CD14-positive monocyte (primary cell): ENCODE data around the gene LRBA. TPM values are rescaled to one million over a fixed set of nuclear protein-coding genes. Genes with fewer than 3 reads are reported as not detected.

Source experiments
- DNase-seq, 3 donors: peaks; one replicate each; pipeline ENCODE4 v3.0.0-alpha.2; 2011 to 2022
- H2AFZ ChIP-seq: 2 replicates; pipeline ENCODE4 v1.6.0; 2012; ENCODE audit warnings: mild to moderate bottlenecking, low read depth, low read length, inconsistent platforms; ENCODE audit not compliant: insufficient read depth, poor library complexity, severe bottlenecking
- H3K27ac ChIP-seq, 2 donors: 1 replicate in 1 of 2; 2 replicates in 1 of 2; pipeline ENCODE4 v1.5.1; 2012 to 2013; ENCODE audit warnings: low read length in 2 of 2, control low read depth in 1 of 2, inconsistent platforms in 1 of 2, low read depth in 1 of 2, mild to moderate bottlenecking in 1 of 2
- H3K27me3 ChIP-seq, 2 donors: one replicate each; pipeline versions ENCODE4 v1.6.0 to v1.6.1; 2011 to 2013; ENCODE audit warnings: low read length in 2 of 2; ENCODE audit not compliant: control insufficient read depth in 2 of 2, insufficient read depth in 2 of 2
- H3K36me3 ChIP-seq, 2 donors: replicated peaks in 1 of 2; 1 replicate in 1 of 2; 2 replicates in 1 of 2; pipeline versions ENCODE4 v1.5.1 to v1.6.1; 2012 to 2013; ENCODE audit warnings: low read length in 2 of 2, control low read depth in 1 of 2, inconsistent platforms in 1 of 2, mild to moderate bottlenecking in 1 of 2; ENCODE audit not compliant: insufficient read depth in 2 of 2, control insufficient read depth in 1 of 2
- H3K4me1 ChIP-seq, 2 donors: 1 replicate in 1 of 2; 2 replicates in 1 of 2; pipeline versions ENCODE4 v1.5.1 to v1.6.1; 2012 to 2013; ENCODE audit warnings: low read length in 2 of 2, control low read depth in 1 of 2, inconsistent platforms in 1 of 2, mild to moderate bottlenecking in 1 of 2, moderate library complexity in 1 of 2; ENCODE audit not compliant: insufficient read depth in 2 of 2, control insufficient read depth in 1 of 2
- H3K4me2 ChIP-seq: replicated peaks from 2 replicates; pipeline ENCODE3; 2012; ENCODE audit warnings: low read length, moderate library complexity, mild to moderate bottlenecking; ENCODE audit not compliant: poor library complexity, severe bottlenecking; ENCODE audit errors: extremely low read depth
- H3K4me3 ChIP-seq, 3 experiments: fragments of 200-600 bp in 1 of 3; sonication (generic) in 1 of 3; replicated peaks in 1 of 3; 1 replicate in 2 of 3; 2 replicates in 1 of 3; pipeline ENCODE4 v1.5.1; 2011 to 2013; ENCODE audit warnings: low read length in 3 of 3, mild to moderate bottlenecking in 3 of 3, control low read depth in 2 of 3, low read depth in 2 of 3, inconsistent platforms in 1 of 3, moderate library complexity in 1 of 3
- H3K79me2 ChIP-seq: 2 replicates; pipeline ENCODE4 v1.6.0; 2012; ENCODE audit warnings: mild to moderate bottlenecking, control low read depth, inconsistent platforms, low read length, moderate library complexity; ENCODE audit not compliant: insufficient read depth
- H3K9ac ChIP-seq: 2 replicates; pipeline ENCODE4 v1.6.0; 2017; ENCODE audit warnings: low read length, mild to moderate bottlenecking; ENCODE audit not compliant: insufficient read depth, poor library complexity, severe bottlenecking
- H3K9me3 ChIP-seq, 2 donors: replicated peaks in 1 of 2; 1 replicate in 1 of 2; 2 replicates in 1 of 2; pipeline versions ENCODE4 v1.5.1 to v1.6.1; 2012 to 2013; ENCODE audit warnings: low read length in 2 of 2, control low read depth in 1 of 2; ENCODE audit not compliant: control insufficient read depth in 1 of 2, insufficient read depth in 1 of 2
- H4K20me1 ChIP-seq: 2 replicates; pipeline ENCODE4 v1.6.0; 2012; ENCODE audit warnings: mild to moderate bottlenecking, low read length, control low read depth, moderate library complexity; ENCODE audit not compliant: insufficient read depth
- H3K27ac Mint-ChIP-seq, 7 donors: one replicate each; pipeline ENCODE4 v1.8.0; 2020; ENCODE audit warnings: mild to moderate bottlenecking in 7 of 7, mixed read lengths in 7 of 7, moderate library complexity in 6 of 7, inconsistent platforms in 2 of 7
- H3K27me3 Mint-ChIP-seq, 3 donors: one replicate each; pipeline ENCODE4 v1.8.0; 2021 to 2022; ENCODE audit warnings: low read depth in 3 of 3, mild to moderate bottlenecking in 3 of 3, mixed read lengths in 3 of 3, moderate library complexity in 3 of 3, inconsistent platforms in 1 of 3
- H3K36me3 Mint-ChIP-seq, 2 donors: one replicate each; pipeline ENCODE4 v1.8.0; 2020; ENCODE audit warnings: mixed read lengths in 2 of 2, inconsistent platforms in 1 of 2, mild to moderate bottlenecking in 1 of 2
- H3K4me1 Mint-ChIP-seq: one replicate; pipeline ENCODE4 v1.8.0; 2020; ENCODE audit warnings: mild to moderate bottlenecking, mixed read lengths
- H3K4me3 Mint-ChIP-seq, 2 donors: one replicate each; pipeline ENCODE4 v1.8.0; 2020; ENCODE audit warnings: mild to moderate bottlenecking in 2 of 2, mixed read lengths in 2 of 2, moderate library complexity in 1 of 2
- H3K9me3 Mint-ChIP-seq, 7 donors: one replicate each; pipeline ENCODE4 v1.8.0; 2020 to 2022; ENCODE audit warnings: mixed read lengths in 7 of 7, mild to moderate bottlenecking in 6 of 7, moderate library complexity in 6 of 7, inconsistent platforms in 2 of 7
- CTCF ChIP-seq: fragments of 200-600 bp; IDR thresholded peaks from one replicate; pipeline ENCODE4 v1.8.0; 2022; ENCODE audit warnings: antibody characterized with exemption, mild to moderate bottlenecking
- WGBS: methylation state at CpG from one replicate; pipeline ENCODE4 v1.1.5; 2013; ENCODE audit warnings: missing lambda C conversion rate; ENCODE audit not compliant: insufficient coverage; 5-methylcytosine and 5-hydroxymethylcytosine counted together
- intact Hi-C, 2 donors: fragments of 100-400 bp; cut with micrococcal nuclease; formaldehyde crosslinking; loops; one replicate each; pipeline versions ENCODE4 v1.15.0 to v1.15.1; 2023
- polyA plus RNA-seq, 3 donors: library from polyadenylated mRNA; depleted of rRNA in 1 of 3; unstranded in 2 of 3; stranded (reverse) in 1 of 3; fragments of 300-500 nt in 2 of 3; fragments of >200 nt in 1 of 3; fragmentation: Illumina TruSeq in 2 of 3; gene quantifications; 1 replicate in 2 of 3; 2 replicates in 1 of 3; pipeline ENCODE4 v1.2.3, GENCODE V29; 2012 to 2021

The LRBA gene
- polyA plus RNA-seq, 3 donors = 1.5 to 5.5 (median 4.4) TPM

DNA sequence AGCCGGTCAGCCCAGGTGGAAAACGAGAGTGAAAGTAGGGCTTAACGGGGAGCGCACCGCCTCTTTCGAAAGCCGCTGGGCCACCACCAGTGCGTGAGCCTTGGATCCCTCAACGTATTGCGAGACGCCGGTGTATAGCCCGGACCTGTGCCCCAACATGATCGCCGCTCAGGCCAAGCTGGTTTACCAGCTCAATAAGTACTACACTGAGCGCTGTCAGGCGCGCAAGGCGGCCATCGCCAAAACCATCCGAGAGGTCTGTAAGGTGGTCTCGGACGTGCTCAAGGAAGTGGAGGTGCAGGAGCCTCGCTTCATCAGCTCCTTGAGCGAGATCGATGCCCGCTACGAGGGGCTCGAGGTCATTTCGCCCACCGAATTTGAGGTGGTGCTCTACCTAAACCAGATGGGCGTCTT lies 432.2 kb downstream of the LRBA start:
- Mint-ChIP-seq H3K9me3 (peaks cover 32 to 41% (median 38%) of the 10 kb centered on the region in 7 donors), H3K27me3 (no peaks in the 10 kb centered on the region), H3K27ac (no peak overlapping the region), H3K4me3 (no peak overlapping the region), H3K4me1 (no peaks in the 10 kb centered on the region), H3K36me3 (peaks cover 27 to 37% of the 10 kb centered on the region in 2 donors)
- no peak overlapping the region for H3K9ac ChIP-seq
- TF ChIP-seq CTCF = no peak
- 97% methylated on average over 32 of the region's 32 CpGs for WGBS
- H3K4me3 ChIP-seq = no peak overlapping the region
- no peaks in the 10 kb centered on the region for H3K27me3 ChIP-seq
- H2AFZ ChIP-seq = no peak overlapping the region
- H3K36me3 ChIP-seq = peaks cover 5 to 17% of the 10 kb centered on the region in 2 donors
- intact Hi-C loops = no loop called here
- DNase-seq = no peak
- H3K9me3 ChIP-seq = peaks cover 37 to 38% of the 10 kb centered on the region in 2 donors
- no peaks in the 10 kb centered on the region for H3K4me1 ChIP-seq
- no peaks in the 10 kb centered on the region for H3K79me2 ChIP-seq
- H3K4me2 ChIP-seq = no peak overlapping the region
- no peaks in the 10 kb centered on the region for H4K20me1 ChIP-seq
- H3K27ac ChIP-seq = no peak overlapping the region

- Mint-ChIP-seq H3K36me3 (peaks cover 27 to 37% of the 10 kb centered on the region in 2 donors), H3K9me3 (peaks cover 32 to 41% (median 38%) of the 10 kb centered on the region in 7 donors), H3K4me3 (no peak within 1 kb of the TSS), H3K27me3 (no peaks in the 10 kb centered on the region), H3K27ac (no peak within 1 kb of the TSS), H3K4me1 (no peaks in the 10 kb centered on the region)
- no peak for TF ChIP-seq CTCF
- Histone ChIP-seq H3K27me3 (no peaks in the 10 kb centered on the region), H3K79me2 (no peaks in the 10 kb centered on the region), H3K4me2 (no peak within 1 kb of the TSS), H3K4me3 (no peak within 1 kb of the TSS), H4K20me1 (no peaks in the 10 kb centered on the region), H3K4me1 (no peaks in the 10 kb centered on the region), H3K9ac (no peak within 1 kb of the TSS), H2AFZ (no peak within 1 kb of the TSS), H3K36me3 (peaks cover 5 to 17% of the 10 kb centered on the region in 2 donors), H3K9me3 (peaks cover 37 to 38% of the 10 kb centered on the region in 2 donors), H3K27ac (no peak within 1 kb of the TSS)
- WGBS = 97% methylated on average over 4 of the region's 27 CpGs
- no peak for DNase-seq
- intact Hi-C loops = no loop called here
These were observed 432.8 kb downstream of the LRBA start, which contains the start of gene MAB21L2 for GRCh38 chr4:150582146-150582872. Gene MAB21L2 (plus strand): TSS chr4:150582151. CDS start chr4:150583030, 879 bp downstream.
